HG03342 (cell line): ENCODE data around the gene CASS4.

Experiments
- ATAC-seq: cut with Tn5 transposase; IDR thresholded peaks from one replicate; pipeline ENCODE4 v1.9.1; 2021; ENCODE audit warnings: mild to moderate bottlenecking, moderate library complexity; ENCODE audit not compliant: unreplicated experiment

Gene CASS4

DNA sequence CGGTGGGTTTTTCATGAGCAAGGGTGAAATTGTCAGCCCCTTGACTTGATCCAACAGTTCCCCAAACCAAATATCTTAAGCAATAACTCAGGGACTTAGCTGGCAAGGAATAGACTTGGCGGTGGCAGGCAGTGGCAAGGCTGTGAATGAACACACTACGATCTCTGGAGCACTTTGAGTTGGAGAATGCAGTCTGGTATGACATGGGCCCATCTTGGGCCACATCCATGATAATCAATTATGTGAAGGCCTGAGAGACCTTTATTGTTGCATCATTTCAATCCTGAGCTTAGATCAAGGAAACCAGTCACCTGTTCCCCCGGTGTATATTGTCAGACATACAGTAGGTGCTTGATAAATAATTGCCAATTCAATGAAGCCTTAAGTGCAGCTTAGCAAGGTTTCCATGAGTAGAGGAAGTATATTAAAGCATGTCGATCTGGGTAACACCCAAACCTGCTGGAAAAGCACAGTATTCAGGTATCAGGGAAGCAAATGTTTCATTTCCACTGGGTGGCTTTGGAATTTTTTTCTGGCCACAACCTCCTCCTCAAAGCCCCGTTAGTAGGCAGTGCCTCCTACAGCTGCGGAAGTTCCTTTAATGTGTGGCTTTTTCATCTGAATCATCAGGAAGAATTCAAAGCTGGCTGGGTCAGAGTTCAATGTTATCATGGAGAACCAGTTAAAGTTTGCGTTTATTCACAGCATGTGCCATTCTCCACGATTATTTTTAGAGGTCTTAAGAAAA, 10.2 kb downstream of the CASS4 start:
- ATAC-seq, result no peak

DNA sequence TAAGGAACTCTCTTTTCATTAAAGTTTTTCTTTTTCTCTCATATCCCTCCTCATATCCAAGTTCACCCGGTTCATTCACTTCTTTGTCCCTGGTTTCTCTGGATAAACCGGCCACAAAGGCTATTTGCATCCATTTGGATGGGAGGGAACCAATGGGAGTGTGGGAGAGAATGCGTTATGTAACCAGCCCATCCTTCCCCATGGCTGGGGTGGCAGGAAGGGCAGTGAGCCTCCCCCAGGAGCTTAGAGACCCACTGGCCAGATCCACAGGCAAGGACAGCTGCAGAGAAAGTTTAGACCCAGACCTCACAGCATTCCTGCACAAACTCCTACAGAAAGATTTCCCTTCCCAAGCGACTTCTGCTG, 10.7 kb downstream of the CASS4 start:
- ATAC-seq, result no peak

DNA sequence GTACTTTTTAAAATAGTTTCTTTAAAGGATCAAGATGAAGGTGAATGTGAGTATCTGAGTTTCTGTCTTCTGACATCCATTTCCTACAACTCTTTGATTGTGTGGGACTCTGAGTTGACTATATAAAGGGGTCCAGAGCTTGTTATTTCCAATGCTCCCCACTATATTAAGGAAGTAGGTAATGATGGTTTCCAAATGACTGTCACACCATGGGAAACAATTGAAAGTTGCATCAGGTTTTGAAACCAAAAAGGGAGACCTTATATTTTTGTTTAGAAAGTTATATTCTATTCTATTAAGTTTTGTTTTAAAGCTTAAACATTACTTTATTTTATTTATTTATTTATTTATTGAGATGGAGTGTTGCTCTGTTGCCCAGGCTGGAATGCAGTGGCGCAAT, 11.2 kb downstream of the CASS4 start:
- ATAC-seq, result no peak

DNA sequence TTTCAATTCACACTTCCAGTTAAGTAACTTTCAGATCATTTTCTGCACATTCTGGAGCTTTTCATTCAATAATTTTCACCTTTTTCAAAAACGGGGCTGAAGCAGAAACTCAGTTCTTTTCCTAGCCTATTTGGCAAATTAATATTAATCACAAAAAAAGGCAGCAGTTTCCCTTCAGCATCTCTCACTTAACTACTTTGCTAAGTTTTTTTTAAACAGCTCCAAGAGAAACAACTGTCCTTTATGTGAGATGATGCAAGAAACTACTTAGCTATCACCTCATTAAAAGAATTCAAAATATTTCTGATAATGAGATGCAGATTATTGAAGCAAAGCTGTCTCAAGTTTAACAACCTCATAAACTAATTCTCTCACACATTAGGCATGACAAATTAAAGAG, 11.8 kb downstream of the CASS4 start:
- no peak for ATAC-seq

DNA sequence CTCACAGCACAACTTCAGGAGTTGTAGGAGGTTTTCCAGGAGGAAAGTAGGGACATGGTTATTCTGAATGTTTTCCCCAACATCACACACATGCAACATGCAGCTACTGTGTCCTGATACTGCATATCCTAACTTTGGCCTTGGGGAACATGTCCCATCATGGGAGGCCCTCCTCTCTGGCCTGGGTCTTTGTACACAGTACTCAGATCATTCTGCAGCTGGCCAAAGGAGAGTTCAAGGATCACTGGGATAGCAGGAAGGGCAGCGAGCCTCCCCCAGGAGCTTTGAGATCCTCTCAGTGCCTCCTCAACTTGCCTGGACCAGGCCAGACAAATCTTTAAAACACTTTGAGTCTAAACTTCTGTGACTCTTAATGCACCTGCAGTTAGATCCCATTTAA, 12.9 kb downstream of the CASS4 start:
- ATAC-seq, result no peak

DNA sequence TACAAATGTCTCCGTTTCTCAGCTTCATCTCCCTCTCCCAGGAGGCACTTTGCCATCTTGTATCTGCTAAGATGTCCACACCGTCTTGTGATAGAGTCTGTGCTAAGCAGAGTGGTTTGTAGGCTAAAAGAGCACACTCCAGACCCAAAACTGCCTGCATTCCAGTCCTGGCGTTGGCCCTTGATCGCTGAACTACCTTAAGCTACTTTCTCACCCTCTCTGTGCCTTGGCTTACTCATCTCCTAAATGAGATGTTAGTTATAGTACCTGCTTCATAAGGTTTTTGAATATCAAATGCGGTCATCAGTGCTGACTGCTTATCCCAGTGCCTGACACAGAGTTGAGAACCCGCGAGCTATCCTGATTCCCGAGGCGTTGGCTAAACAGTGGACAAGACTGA, 14.0 kb downstream of the CASS4 start:
- ATAC-seq, result no peak

DNA sequence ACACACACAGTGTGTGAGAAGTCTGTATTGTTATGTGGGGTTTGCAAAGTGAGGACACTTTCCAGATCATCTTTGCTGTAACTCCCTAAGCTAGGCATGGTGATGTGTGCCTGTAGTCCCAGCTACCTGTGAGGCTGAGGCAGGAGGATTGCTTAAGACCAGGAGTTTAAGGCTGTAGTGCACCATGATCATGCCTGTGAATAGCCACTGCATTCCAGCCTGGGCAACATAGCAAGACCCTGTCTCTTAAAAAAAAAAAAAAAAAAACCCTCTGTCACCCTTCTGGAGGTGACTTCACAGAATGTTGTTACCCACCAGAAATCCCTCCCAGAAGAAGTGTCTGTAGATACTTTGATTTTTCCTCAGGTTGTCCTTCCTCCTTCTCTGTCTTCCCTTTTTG, 14.9 kb downstream of the CASS4 start:
- ATAC-seq, result no peak

DNA sequence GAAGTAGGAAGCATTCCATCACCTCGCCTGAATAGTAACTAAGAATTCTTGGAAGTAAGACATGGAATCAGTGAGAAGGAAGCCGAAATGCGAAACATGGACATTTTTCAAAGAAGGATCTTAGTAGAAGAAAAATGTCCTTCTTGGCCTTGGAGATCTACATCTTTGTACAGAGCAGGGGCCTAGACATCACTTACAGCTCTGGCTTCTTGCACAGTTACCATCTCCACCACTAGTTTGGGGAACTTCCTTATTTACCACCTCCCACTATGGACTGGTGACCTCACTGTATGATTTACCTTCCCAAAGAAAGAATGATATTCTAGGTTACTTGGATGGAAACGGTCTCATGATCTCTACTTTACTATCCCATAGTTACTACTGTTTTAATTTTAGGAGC, 15.7 kb downstream of the CASS4 start:
- no peak for ATAC-seq

DNA sequence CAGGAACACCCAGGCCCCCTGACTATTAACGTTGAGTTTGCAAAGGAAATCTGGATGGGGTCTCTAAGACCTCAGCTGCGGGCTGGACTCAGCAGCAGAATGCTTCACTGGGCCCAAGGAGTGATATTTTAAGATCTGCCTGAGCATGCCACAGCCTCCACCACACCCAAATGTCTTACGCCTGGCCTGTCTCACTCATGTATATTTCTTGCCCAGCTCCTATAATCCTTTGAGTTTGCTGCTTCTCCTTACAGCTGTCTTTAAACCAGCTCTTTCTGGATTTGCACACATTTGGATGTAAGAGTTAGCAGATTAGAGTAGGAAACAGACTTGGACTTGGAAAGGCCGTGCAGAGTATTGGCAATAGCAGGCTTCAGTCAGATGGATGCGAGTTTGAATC, 16.4 kb downstream of the CASS4 start:
- ATAC-seq, result no peak

DNA sequence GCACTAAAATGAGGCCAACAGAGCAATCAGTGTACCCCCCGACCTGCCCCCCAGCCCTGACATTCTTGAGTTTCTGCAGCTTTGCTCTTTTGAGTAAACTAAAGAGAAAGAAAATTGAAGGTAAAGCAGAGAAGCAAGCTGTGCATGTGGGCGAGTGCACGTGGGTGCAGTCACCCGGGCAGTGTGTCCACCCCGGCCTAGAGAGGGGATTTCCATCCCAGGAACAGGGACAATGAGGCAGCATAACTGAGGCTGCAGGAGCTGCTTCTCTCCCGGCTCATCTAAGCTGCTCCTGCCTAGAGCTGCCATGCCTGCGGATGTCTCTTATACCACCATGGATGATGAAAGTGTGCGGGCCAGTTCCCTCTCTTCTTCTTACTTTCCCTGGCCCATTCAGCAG, 16.8 kb downstream of the CASS4 start:
- no peak for ATAC-seq

DNA sequence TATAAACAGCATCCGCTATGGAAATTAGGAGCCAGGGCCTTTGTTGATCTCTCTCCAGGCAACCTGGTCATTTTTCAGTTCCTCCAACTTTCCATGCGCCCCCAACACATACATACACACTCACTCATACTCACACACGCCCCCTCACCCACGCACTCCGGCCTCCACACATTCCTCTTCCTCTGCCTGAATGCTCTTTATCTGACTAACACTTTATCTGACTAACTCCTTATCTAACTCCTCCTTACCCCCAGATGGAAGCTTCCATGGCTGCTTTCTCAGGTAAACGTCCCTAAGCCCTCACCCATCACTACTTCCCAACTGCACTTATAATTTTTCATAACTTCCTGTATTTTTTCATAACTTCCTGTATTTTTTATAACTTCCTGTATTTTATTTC, 17.4 kb downstream of the CASS4 start:
- no peak for ATAC-seq

DNA sequence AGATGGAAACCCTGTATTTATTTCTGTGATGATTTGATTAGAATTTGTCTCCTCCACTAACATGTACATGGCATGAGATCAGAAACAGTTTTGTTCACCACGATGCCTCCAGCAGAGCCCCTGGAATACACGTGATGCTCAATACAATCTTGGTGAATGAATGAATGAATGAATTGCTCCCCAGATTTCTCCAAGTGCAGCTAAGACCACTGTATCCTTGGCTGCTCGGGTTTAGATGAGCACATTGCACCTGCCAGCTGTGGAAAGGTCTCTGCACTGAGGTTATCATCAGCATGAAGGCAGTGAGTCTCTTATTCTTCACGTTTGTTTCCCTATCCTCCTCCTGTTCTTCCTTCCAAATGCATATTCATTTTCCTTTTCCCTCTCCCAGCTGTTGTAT, 17.9 kb downstream of the CASS4 start:
- ATAC-seq, result no peak

DNA sequence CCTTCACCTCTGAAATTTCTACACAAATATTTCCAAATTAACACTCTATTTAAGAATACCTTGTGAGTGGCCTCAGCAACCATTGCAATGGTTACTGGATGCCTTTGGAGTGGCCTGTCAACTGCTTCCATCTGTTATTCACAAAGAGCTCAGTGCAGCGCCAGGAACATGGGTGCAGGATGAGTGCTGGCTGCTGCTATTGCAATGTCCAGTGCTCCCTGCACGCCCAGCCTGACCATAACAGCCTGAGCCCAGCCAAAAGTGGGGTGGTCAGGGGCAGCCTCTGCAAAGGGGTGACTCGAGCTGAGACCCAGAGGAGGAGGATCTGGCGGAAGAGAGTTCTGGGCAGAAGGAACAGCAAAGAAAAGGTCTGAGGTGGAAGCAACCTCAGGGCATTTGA, 18.4 kb downstream of the CASS4 start:
- ATAC-seq, result no peak

DNA sequence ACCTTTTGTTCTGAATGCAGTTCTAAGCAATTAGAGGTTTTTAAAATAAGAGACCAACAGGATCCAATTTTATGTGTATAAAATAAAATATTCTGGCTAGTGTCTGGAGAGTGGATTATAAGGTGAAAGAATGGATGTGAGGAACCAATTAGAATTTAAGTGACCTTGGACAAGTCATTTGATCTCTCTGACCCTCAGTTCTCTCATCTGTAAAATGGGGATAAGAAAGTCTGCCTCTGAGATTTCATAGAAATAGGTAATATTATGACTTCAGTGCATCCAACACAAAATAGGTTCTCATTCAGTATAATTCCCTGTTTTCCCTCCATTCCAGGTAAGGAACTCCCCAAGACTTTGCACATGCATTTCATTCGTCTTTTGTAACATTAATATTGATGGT, 18.9 kb downstream of the CASS4 start:
- ATAC-seq, result no peak

DNA sequence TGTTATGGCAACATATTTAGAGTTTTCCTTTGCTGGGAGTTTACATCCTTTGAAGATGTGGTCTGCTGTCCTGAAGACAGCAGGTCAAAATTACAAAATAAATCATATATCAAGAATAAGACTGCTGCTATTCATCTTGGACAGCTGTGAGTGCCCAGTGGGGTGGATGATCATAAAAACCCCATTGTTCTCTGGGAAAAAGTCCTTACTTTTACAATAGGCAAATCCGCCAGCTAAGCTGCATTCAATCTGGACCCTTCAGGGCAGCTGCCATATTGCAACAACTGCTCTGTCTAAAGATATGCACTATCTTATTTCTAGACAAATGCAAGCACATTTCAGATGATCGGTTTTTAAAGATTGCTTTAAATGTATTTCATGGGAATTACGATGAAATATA, 19.4 kb downstream of the CASS4 start:
- no peak for ATAC-seq

DNA sequence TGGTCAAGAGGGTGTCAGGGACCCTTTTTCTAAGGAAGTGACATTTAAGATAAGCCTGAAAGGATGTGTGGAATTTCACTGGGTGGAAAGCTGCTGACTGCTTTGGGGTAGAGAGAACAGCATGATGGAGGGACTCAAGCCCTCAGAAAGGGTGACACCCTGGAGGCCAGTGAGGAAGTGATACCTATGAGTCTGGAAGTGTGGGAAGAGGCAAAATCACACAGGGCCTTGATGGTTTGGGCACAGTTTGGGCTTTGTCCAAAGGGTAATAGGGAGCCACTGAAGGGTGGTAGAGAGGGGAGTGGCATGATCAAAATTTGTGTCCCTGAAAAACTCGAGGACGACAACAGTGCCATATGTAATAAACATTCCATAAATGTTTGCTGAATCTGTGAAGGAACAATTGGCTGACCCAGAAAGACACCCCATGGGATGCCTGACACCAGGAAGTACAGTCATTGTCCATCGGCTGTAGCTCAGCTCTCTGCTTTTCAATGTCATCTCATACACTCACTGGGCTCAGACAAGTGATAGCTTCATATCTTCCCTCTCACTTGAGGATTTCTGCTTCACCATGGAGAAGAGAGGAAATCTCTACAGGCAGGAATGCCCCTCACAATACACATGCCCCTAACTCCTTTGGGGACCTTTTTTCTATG, 21.3 kb downstream of the CASS4 start:
- no peak for ATAC-seq

DNA sequence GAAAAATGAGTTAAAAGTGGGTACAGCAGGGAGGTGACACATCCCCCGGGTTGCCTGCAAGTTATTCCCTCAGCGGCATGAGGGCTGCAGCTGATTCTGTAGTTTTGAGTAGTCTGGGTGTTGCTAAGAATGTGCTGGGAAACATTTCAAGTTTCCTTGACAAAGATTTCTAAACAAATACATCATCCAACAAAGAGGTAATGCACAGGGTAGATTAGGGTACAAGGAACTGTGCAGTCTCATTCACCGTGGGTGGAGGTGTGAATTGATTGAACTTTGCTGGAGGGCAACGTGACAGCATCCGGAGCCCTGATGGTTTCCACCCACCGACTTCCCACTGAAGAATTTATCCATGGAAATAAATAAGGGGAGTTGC, 21.8 kb downstream of the CASS4 start:
- ATAC-seq, result no peak

DNA sequence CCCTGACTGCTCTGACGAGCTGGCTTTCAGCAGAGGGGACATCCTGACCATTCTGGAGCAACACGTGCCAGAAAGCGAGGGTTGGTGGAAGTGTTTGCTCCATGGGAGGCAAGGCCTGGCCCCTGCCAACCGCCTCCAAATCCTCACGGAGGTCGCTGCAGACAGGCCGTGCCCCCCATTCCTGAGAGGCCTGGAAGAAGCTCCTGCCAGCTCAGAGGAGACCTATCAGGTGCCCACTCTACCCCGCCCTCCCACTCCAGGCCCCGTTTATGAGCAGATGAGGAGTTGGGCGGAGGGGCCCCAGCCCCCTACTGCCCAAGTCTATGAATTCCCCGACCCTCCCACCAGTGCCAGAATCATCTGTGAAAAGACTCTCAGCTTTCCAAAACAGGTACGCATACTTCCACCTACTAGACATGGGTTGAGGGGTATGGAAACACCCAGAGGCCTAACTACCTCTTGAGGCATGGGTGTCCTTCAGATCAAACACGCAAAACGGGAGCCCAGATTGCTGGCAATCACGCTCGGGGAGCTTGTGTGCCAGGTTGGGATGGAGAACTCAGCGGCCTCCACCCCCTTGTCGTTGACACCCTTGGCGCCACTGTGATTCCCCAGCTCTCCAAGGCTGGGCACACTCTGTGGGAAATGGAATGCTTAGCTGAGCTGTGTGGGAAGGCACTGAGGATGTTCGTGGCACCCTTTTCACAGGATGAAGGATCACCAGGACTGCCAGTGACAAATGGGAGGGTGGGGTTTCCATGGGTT, 25.3 kb downstream of the CASS4 start:
- ATAC-seq, result no peak

DNA sequence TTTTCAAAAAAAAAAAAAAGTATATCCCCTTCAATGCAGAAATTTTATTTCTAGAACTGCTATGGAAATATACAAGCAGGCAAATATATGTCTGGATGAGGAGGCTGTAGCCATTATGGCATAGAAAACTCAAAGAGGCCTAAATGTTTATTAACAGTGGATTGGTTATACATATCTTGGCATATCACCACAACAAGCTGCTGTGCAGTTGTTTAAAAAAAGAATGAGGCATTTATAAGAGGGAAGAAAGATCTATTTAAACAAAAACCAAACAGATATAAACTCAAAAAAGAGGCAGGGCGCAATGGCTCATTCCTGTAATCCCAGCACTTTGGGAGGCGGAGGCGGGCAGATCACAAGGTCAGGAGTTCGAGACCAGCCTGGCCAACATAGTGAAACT, 26.2 kb downstream of the CASS4 start:
- no peak for ATAC-seq

DNA sequence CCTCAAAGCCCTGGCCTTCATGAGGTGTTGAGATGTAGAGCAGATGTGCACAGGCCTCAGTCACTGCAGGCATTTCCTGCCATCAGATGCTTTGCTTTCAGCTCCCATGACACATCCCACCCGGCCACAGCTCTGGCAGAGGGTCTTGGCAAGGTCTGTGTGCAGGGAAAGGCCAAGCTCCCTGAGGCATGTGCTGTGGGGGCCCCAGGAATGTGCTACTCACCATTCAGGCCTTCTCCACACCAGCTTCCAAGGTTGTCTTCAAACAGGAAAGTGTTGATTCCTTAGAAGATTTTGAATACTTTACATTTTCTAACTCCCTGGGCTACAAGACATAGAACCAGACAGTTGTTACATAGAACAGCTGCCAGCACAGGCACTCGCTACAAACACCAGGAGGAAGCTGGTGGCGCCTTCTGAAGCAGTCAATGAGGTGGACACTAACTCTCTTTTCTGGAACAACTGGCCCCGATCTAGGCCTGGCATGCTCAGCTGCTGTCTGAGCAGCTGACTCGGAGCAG, 27.8 kb downstream of the CASS4 start:
- ATAC-seq, result no peak

DNA sequence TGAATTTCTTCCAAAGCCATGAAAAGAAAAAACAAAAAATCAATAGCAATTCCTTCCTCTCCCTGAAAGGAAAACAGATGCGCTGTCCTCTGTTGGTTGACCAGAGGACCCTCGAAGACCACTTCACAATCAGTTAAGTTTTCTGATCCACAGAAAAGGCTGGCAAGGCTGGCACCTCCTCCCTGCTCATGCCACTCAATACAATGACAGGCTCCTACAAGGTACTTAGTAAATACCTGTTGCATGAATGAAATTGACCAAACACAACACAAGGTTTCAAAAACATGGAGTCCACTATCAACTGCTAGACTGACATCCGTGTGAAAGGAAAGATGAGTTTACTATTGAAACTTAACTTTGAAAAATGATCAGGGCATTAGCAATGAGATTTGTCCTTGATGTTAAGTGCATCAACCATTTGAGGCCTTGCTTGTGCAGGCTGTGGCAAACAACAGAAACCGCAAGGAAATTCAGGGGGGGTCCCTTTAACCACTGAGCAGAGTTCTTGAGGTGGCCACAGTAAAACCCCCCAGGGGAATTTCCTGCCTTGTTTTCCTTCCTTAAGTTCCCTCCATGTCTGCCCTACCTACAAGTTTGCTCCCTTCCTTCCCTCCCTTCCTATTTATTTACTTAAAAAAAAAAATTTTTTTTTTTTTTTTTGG, 28.4 kb downstream of the CASS4 start:
- ATAC-seq, result peak; percentile 67
